ENCODE measurements around the gene VPS13D. TPM values are rescaled to one million over a fixed set of nuclear protein-coding genes. Genes with fewer than 3 reads are reported as not detected.

The VPS13D gene
- total RNA-seq, 1 donor from 2014 or later, result 88.9 TPM

DNA sequence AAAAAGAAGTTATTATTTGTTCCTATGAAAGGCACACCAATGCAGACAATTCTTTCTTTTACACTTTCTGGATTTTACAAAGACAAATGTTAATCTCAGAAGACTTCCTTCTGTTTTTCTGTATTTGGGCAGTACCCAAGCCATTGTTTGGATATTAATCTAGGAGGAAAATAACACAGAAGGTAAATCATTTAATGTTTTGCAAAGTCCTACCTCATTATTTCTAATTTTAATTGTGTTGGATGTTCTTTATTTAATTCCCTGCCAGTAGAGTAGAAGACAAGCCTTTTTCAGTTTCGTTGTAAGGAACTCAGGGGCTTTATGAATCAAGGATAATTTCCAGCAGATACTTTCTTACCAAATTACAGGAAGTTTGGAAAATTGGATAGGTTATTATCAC, 118.3 kb downstream of the VPS13D start:
- H3K27ac ChIP-seq, result no peak overlapping the region
- no peaks in the 10 kb centered on the region for H3K9me3 ChIP-seq
- H3K27me3 ChIP-seq, result no peaks in the 10 kb centered on the region
- peaks cover 2 to 79% of the 10 kb centered on the region in 2 donors for H3K36me3 ChIP-seq
- intact Hi-C loops (cut with DNase I), result no loop called here
- H3K4me1 ChIP-seq, result peaks cover 30% of the 10 kb centered on the region
- TF ChIP-seq POLR2AphosphoS5 (IDR thresholded peaks at IDR 0.05; ENCODE audit: insufficient read depth in 1 of 2, low read depth in 1 of 2) (no peak), POLR2A (IDR thresholded peaks at IDR 0.05) (no peak)
- TF ChIP-seq, protein P1, sequence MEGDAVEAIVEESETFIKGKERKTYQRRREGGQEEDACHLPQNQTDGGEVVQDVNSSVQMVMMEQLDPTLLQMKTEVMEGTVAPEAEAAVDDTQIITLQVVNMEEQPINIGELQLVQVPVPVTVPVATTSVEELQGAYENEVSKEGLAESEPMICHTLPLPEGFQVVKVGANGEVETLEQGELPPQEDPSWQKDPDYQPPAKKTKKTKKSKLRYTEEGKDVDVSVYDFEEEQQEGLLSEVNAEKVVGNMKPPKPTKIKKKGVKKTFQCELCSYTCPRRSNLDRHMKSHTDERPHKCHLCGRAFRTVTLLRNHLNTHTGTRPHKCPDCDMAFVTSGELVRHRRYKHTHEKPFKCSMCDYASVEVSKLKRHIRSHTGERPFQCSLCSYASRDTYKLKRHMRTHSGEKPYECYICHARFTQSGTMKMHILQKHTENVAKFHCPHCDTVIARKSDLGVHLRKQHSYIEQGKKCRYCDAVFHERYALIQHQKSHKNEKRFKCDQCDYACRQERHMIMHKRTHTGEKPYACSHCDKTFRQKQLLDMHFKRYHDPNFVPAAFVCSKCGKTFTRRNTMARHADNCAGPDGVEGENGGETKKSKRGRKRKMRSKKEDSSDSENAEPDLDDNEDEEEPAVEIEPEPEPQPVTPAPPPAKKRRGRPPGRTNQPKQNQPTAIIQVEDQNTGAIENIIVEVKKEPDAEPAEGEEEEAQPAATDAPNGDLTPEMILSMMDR (IDR thresholded peaks at IDR 0.05), result no peak
- no peak for DNase-seq (ENCODE audit: extremely low spot score in 2 of 2)
- H3K4me3 ChIP-seq, result no peak overlapping the region

DNA sequence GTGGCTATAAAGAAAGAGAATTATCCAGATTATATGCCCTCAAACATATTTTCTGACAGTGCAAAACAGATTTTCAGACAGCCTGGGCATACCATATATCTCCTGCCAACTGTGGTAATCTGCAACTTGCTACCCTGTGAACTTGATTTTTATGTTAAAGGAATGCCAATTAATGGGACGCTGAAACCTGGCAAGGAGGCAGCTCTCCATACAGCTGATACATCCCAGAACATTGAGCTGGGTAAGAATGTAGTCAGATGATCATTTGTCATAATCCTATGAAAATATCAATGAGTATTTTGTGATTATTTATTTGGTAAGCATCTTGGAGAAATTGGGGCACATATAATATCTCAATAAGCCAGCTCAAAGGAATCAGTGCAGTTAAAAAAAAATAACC, 124.2 kb downstream of the VPS13D start:
- TF ChIP-seq POLR2A (IDR thresholded peaks at IDR 0.05), result no peak
- TF ChIP-seq POLR2AphosphoS5 (IDR thresholded peaks at IDR 0.05; ENCODE audit: insufficient read depth in 1 of 2, low read depth in 1 of 2), result no peak
- TF ChIP-seq, protein P1 (IDR thresholded peaks at IDR 0.05), result no peak
- peaks cover 2 to 71% of the 10 kb centered on the region in 2 donors for H3K36me3 ChIP-seq

GRCh38 chr1:12356004-12356890, 126.4 kb downstream of the VPS13D start:
- peak overlapping the region; percentile 35 for H3K27ac ChIP-seq
- TF ChIP-seq, protein P1 (IDR thresholded peaks at IDR 0.05), result no peak
- TF ChIP-seq POLR2A (IDR thresholded peaks at IDR 0.05) (no peak), POLR2AphosphoS5 (IDR thresholded peaks at IDR 0.05; ENCODE audit: insufficient read depth in 1 of 2, low read depth in 1 of 2) (no peak)
- no peak overlapping the region for H3K4me3 ChIP-seq
- no peak for DNase-seq (ENCODE audit: extremely low spot score in 2 of 2)
- intact Hi-C loops (cut with DNase I), result no loop called here
- H3K27me3 ChIP-seq, result no peaks in the 10 kb centered on the region
- H3K4me1 ChIP-seq, result peaks cover 33% of the 10 kb centered on the region
- H3K36me3 ChIP-seq, result peaks cover 2 to 51% of the 10 kb centered on the region in 2 donors
- no peaks in the 10 kb centered on the region for H3K9me3 ChIP-seq

More for the DNA sequence above, 124.2 kb downstream of the VPS13D start:
- Histone ChIP-seq H3K9me3 (no peaks in the 10 kb centered on the region), H3K27me3 (no peaks in the 10 kb centered on the region), H3K4me3 (no peak overlapping the region), H3K27ac (no peak overlapping the region), H3K4me1 (peaks cover 23% of the 10 kb centered on the region)
- DNase-seq (ENCODE audit: extremely low spot score in 2 of 2), result no peak
- intact Hi-C loops (cut with DNase I), result no loop called here

DNA sequence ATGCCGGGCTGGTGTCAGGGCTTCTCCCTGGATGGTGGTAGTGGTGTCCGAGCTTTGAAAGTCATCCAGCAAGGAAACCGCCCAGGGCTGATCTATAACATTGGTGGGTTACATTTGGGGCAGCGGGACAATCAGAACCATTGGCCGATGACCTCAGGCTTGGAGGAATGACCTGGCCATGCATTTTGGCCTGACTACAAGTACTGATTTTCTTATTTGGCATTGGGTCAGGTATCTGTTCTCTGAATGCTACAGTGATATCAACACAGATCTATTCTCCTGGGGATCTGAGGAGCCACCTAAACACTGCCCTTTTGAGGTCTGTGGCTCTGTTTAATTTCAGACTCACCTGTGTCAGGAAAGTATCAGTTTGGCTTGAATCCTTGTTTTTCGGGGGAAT, 128.7 kb downstream of the VPS13D start:
- Histone ChIP-seq H3K27ac (no peak overlapping the region), H3K4me3 (no peak overlapping the region), H3K27me3 (no peaks in the 10 kb centered on the region), H3K4me1 (peaks cover 33% of the 10 kb centered on the region), H3K36me3 (peaks cover 7 to 52% of the 10 kb centered on the region in 2 donors), H3K9me3 (no peaks in the 10 kb centered on the region)
- DNase-seq (ENCODE audit: extremely low spot score in 2 of 2), result no peak
- TF ChIP-seq, protein P1 (IDR thresholded peaks at IDR 0.05), result no peak
- TF ChIP-seq POLR2AphosphoS5 (IDR thresholded peaks at IDR 0.05; ENCODE audit: insufficient read depth in 1 of 2, low read depth in 1 of 2) (no peak), POLR2A (IDR thresholded peaks at IDR 0.05) (no peak)
- intact Hi-C loops (cut with DNase I), result no loop called here

Measured in vagina (tissue), 2 donors.